Thyroid gland (tissue), 4 donors: ENCODE data around the gene ACTR6. TPM values are rescaled to one million over a fixed set of nuclear protein-coding genes. Genes with fewer than 3 reads are reported as not detected.
"Not testable (repeated sequence)": the region's sequence is repeated elsewhere in the genome, so short reads cannot be mapped to it uniquely, and the experiment has no call there.

ENCODE experiments used
- DNase-seq, 2 donors: peaks; one replicate each; pipeline ENCODE4 v3.0.0-alpha.2; 2019
- H3K27ac ChIP-seq, 3 donors: fragments of 200-600 bp; sonication (generic); 1 replicate in 2 of 3; 2 replicates in 1 of 3; pipeline ENCODE4 v1.5.1; 2016 to 2019; ENCODE audit warnings: mild to moderate bottlenecking in 1 of 3, moderate library complexity in 1 of 3
- H3K27me3 ChIP-seq: fragments of 200-600 bp; sonication (generic); one replicate; pipeline ENCODE4 v1.5.1; 2019
- H3K36me3 ChIP-seq, 2 donors: fragments of 200-600 bp; sonication (generic); one replicate each; pipeline ENCODE4 v1.5.1; 2016 to 2019
- H3K4me1 ChIP-seq, 2 donors: fragments of 200-600 bp; sonication (generic); one replicate each; pipeline ENCODE4 v1.5.1; 2017 to 2019
- H3K4me3 ChIP-seq, 3 donors: fragments of 200-600 bp; sonication (generic); replicated peaks in 1 of 3; 1 replicate in 2 of 3; 2 replicates in 1 of 3; pipeline ENCODE4 v1.5.1; 2016; ENCODE audit warnings: mild to moderate bottlenecking in 1 of 3
- H3K9me3 ChIP-seq: fragments of 200-600 bp; sonication (generic); one replicate; pipeline ENCODE4 v1.5.1; 2017
- POLR2A ChIP-seq, 2 donors: fragments of 450-650 bp; IDR thresholded peaks; one replicate each; pipeline ENCODE4 v1.6.1; 2017; ENCODE audit warnings: antibody characterized with exemption in 2 of 2, mild to moderate bottlenecking in 2 of 2, moderate library complexity in 1 of 2
- WGBS, 2 donors: methylation state at CpG; one replicate each; pipeline ENCODE4 v1.1.5; 2017; 5-methylcytosine and 5-hydroxymethylcytosine counted together
- intact Hi-C: fragments of 100-400 bp; cut with DNase I; formaldehyde crosslinking; loops from one replicate; pipeline ENCODE4 v1.15.1; 2023
- total RNA-seq, 4 donors: library from RNA; depleted of rRNA; stranded (reverse); fragments of >200 nt; gene quantifications; one replicate each; pipeline ENCODE4 v1.2.3, GENCODE V29; 2016
- TF ChIP-seq, protein P1 (sequence below), 6 experiments: fragments of 200-600 bp in 3 of 6; fragments of 450-650 bp in 3 of 6; sonication (generic) in 3 of 6; IDR thresholded peaks; one replicate each; pipeline ENCODE4 v1.5.1; 2016 to 2019; ENCODE audit warnings: antibody characterized with exemption in 6 of 6, mild to moderate bottlenecking in 2 of 6, inconsistent platforms in 1 of 6, moderate library complexity in 1 of 6

ACTR6 gene
- total RNA-seq, 4 donors from 2014 or later, result 14.4 to 18.8 (median 16.7) TPM

DNA sequence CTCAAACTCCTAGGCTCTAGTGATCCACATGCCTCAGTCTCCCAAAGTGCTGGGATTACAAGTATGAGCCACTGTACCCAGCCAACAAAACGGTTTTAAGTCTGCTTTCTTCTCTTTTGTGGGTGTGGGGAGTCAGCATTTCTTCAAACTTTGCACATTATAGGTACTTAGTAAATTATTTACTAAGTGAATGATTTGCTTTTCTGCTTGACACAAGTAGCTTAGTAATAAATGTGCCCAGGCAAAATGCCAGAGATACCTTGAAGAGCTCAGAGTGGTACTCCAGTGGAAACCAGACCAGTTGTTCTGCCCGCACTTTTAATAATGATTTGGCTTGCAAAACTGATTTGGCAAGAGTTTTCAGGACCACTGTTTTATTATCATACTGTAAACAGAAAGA is 51.3 kb downstream of the ACTR6 start:
- Histone ChIP-seq H3K36me3 (no peaks in the 10 kb centered on the region), H3K27ac (no peak overlapping the region), H3K9me3 (no peaks in the 10 kb centered on the region), H3K4me1 (no peaks in the 10 kb centered on the region), H3K4me3 (no peak overlapping the region), H3K27me3 (no peaks in the 10 kb centered on the region)
- TF ChIP-seq, protein P1, sequence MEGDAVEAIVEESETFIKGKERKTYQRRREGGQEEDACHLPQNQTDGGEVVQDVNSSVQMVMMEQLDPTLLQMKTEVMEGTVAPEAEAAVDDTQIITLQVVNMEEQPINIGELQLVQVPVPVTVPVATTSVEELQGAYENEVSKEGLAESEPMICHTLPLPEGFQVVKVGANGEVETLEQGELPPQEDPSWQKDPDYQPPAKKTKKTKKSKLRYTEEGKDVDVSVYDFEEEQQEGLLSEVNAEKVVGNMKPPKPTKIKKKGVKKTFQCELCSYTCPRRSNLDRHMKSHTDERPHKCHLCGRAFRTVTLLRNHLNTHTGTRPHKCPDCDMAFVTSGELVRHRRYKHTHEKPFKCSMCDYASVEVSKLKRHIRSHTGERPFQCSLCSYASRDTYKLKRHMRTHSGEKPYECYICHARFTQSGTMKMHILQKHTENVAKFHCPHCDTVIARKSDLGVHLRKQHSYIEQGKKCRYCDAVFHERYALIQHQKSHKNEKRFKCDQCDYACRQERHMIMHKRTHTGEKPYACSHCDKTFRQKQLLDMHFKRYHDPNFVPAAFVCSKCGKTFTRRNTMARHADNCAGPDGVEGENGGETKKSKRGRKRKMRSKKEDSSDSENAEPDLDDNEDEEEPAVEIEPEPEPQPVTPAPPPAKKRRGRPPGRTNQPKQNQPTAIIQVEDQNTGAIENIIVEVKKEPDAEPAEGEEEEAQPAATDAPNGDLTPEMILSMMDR (IDR thresholded peaks at IDR 0.05), result no peak
- no peak for TF ChIP-seq POLR2A (IDR thresholded peaks at IDR 0.05)
- peak; percentile 39 to 47 for DNase-seq
- intact Hi-C loops, result no loop called here
- 38 to 40% methylated on average over 2 of the region's 2 CpGs for WGBS, 2 donors

DNA sequence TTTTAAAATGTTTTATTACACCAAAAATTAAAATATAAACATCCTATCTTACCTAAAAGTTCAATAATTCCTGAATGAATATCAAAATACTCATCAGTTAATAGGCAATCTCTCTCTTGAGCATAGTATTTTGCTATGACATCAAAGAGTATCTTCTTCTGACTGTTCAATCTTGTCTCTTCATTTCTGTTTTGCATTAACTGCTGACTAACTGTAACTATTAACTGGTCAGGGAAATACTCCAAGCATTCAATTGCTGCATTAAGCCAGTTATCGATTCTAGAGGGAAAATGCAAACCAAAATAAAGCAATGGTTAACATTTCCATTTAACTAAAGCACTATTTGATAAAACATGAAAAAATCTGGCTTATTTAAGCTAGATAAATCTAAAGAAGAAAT is 52.8 kb downstream of the ACTR6 start:
- no peak for TF ChIP-seq POLR2A (IDR thresholded peaks at IDR 0.05)
- TF ChIP-seq, protein P1 (IDR thresholded peaks at IDR 0.05), result no peak

DNA sequence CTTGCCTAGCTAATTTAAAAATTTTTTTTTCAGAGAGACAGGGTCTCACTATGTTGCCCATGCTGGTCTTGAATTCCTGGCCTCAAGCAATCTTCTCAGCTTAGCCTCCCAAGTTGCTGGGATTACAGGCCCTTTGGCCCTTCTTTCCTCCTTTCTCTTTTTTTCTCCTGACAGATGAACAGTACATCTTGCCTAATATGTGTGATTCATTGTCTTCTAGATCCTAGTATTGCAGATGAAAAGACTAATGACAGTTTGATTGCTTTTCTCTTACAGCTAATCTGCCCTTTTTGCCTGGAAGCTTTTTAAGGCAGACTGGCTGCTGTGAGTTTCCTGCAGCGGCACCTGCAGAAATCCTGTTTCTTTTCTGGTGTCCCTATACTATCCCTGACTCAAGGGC is 54.3 kb downstream of the ACTR6 start:
- H3K4me1 ChIP-seq, result no peaks in the 10 kb centered on the region
- TF ChIP-seq POLR2A (IDR thresholded peaks at IDR 0.05), result no peak
- TF ChIP-seq, protein P1 (IDR thresholded peaks at IDR 0.05), result no peak
- no peak overlapping the region for H3K27ac ChIP-seq
- no peaks in the 10 kb centered on the region for H3K9me3 ChIP-seq
- 95 to 100% methylated on average over 1 of the region's 1 CpG for WGBS, 2 donors
- DNase-seq, result no peak
- intact Hi-C loops, result no loop called here
- H3K36me3 ChIP-seq, result no peaks in the 10 kb centered on the region
- H3K4me3 ChIP-seq, result no peak overlapping the region
- no peaks in the 10 kb centered on the region for H3K27me3 ChIP-seq

More for the DNA sequence above, 52.8 kb downstream of the ACTR6 start:
- no peaks in the 10 kb centered on the region for H3K27me3 ChIP-seq
- H3K9me3 ChIP-seq, result no peaks in the 10 kb centered on the region
- no peaks in the 10 kb centered on the region for H3K36me3 ChIP-seq
- no peaks in the 10 kb centered on the region for H3K4me1 ChIP-seq
- no peak overlapping the region for H3K27ac ChIP-seq
- intact Hi-C loops, result no loop called here
- H3K4me3 ChIP-seq, result no peak overlapping the region
- no peak for DNase-seq
- WGBS, 2 donors, result 94 to 97% methylated on average over 1 of the region's 1 CpG

DNA sequence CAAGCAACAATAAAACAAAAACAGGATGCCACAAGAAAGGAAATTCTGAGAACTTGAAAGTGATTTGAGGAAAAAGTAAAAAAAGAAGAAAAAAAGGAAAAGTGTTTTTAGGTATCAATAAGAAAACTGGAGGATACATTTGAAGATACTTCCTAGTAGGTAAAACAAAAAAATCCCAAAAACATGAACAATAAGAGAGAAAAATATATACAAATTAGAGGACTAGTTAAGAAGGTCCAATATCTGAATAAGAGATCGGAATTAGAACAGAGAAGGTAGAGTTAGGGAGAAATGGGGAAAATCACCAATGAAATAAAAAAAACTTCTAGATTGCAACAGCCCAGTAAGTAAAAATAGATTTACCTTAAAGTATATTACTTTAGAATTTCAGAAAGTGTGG is 57.5 kb downstream of the ACTR6 start:
- Histone ChIP-seq H3K36me3 (no peaks in the 10 kb centered on the region), H3K4me3 (no peak overlapping the region), H3K27me3 (no peaks in the 10 kb centered on the region), H3K4me1 (no peaks in the 10 kb centered on the region), H3K9me3 (no peaks in the 10 kb centered on the region), H3K27ac (no peak overlapping the region)
- TF ChIP-seq, protein P1 (IDR thresholded peaks at IDR 0.05), result no peak
- WGBS, 2 donors, result 91 to 100% methylated on average over 1 of the region's 1 CpG
- intact Hi-C loops, result no loop called here
- DNase-seq, result no peak

DNA sequence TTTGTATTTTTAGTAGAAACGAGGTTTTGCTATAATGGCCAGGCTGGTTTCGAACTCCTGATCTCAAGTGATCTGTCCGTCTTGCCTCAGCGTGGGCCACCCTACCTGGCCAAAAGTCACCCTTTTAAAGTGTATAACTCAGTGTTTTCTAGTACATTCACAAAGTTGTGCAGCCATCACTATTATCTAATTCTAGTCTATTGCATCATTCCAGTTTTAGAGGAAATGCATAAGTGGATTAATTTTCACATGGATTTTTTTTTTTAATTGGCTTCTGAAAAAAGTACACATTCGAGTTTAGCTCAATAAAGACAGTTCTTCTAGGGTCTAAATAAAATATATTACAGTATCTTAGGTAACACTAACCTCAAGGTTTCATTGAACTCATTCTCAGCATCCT is 62.5 kb downstream of the ACTR6 start:
- no peak overlapping the region for H3K27ac ChIP-seq
- WGBS, 2 donors, result 81 to 87% methylated on average over 5 of the region's 5 CpGs
- no peaks in the 10 kb centered on the region for H3K36me3 ChIP-seq
- H3K4me1 ChIP-seq, result no peaks in the 10 kb centered on the region
- DNase-seq, result no peak
- TF ChIP-seq POLR2A (IDR thresholded peaks at IDR 0.05), result no peak
- intact Hi-C loops, result no loop called here
- no peaks in the 10 kb centered on the region for H3K9me3 ChIP-seq
- no peak overlapping the region for H3K4me3 ChIP-seq
- H3K27me3 ChIP-seq, result no peaks in the 10 kb centered on the region

DNA sequence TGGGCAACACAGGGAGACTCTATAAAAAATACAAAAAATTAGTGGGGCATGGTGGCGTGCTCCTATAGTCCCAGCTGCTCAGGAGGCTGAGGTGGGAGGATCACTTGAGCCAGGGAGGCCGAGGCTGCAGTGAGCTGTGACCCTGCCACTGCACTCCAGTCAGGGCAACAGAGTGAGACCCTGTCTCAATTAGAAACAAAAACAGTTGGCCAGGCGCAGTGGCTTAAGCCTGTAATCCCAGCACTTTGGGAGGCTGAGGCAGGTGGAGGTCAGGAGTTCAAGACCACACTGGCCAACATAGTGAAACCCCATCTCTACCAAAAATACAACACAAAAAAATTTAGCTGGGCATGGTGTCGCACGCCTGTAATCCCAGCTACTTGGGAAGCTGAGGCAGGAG is 64.5 kb downstream of the ACTR6 start:
- H3K36me3 ChIP-seq, H3K27ac ChIP-seq, H3K9me3 ChIP-seq, intact Hi-C loops, H3K4me3 ChIP-seq, H3K27me3 ChIP-seq, DNase-seq: not testable (repeated sequence)
- peaks cover 13 to 15% of the 10 kb centered on the region in 2 donors for H3K4me1 ChIP-seq
- whole genome bisulfite sequencing, 2 donors, result 98% methylated on average over 5 of the region's 5 CpGs
